Stimulated activated CD8-positive, alpha-beta memory T cell treated with anti-CD3 and anti-CD28 coated beads, Interleukin-15, amount 100 ng/mL, for 48 hours (primary cell): ENCODE data around the gene APOL3.
A peak's percentile ranks its signal among the peaks of the same experiment; 100 is the strongest.
"Not testable (repeated sequence)": the region's sequence is repeated elsewhere in the genome, so short reads cannot be mapped to it uniquely, and the experiment has no call there.

Experiments
- DNase-seq, 2 donors: peaks; one replicate each; pipeline ENCODE4 v3.0.0-alpha.2; 2020; ENCODE audit warnings: low read depth in 2 of 2

The APOL3 gene

DNA sequence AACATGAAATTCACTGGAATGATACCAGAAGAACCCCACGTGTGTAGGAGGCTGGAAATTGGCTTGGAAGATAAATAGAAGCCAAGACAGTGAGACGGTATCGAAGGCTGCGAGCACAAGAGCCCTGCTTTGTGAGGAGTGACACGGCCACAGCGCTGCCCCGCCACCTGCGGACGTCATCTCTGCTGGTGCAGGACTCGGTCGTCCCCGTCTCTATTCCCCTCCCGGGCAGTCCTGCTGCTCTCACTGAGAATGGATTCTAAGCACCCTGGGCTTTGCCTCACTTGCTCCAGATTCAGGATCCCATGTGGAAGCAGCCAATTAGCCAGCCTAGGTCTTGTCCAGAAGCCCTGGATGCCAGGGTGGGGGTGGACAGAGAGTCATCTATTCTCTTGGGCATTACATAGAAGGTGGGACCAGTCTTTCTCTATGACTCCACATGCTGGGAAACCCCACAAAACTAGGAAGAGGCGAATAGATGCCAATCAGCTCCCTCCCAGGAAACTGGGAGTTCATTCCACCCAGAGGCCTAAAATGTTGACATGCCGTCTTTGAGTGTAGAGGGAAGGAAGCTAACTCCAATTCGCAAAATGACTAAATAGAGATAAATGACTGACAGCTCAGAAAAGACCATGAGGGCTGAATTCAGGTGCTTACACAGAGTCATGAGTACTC lies 25.1 kb downstream of the APOL3 start:
- DNase-seq: no peak

DNA sequence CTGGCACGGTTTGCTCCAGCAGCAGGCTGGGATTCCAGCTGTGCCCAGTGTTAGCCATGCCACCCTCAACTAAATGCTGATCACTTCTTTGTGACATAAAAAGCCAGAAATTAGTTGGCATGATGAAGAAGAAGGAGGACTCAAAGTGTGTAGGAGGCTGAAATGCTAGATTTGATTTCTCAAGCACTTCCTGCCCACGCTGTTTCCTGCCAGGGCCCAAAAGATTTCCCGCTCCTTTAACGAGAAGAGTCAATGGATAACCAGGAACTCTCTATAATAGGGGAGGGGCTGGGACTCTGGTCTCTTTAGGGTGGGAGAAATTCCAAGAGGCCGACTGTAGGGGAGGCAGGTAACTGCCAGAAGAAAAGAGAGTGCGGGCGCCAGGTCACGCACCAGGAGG lies 26.4 kb downstream of the APOL3 start:
- DNase-seq: no peak

GRCh38 chr22:36131907-36132306 lies 28.6 kb downstream of the APOL3 start:
- no peak for DNase-seq

GRCh38 chr22:36129486-36130388 lies 30.8 kb downstream of the APOL3 start:
- DNase-seq: no peak

DNA sequence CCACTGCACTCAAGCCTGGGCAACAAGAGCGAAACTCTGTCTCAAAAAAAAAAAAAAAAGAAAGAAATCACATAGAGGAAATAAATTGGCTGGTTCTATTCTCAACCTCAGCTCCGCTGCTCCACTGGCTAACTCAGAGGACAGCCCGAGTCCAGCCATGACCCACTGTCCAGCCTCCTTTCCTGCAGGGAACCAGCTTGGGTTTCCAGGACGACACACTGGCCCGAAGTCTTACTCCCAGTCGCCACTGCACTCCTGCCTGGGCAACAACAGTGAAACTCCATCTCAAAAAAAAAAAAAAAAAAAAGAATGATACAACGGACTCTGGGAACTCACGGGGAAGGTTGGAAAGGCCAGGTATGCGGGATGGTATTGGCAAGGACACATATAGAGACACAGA lies 31.5 kb downstream of the APOL3 start:
- no peak for DNase-seq

GRCh38 chr22:36125994-36126531 lies 34.5 kb downstream of the APOL3 start:
- no peak for DNase-seq

DNA sequence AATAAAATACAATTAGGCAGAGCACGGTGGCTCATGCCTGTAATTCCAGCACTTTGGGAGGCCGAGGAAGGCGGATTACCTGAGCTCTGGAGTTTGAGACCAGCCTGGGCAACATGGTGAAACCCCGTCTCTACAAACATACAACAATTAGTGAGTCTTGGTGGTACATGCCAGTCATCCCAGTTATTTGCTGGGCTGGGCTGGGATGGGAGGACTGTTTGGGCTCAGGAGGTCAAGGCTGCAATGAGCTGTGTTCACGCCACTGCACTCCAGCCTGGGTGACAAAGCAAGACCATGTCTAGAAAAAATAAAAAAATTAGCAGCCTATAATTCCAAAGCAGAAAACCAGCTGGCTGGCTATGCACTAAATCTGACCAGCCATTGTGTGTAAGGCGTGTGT lies 35.1 kb downstream of the APOL3 start:
- no peak for DNase-seq

GRCh38 chr22:36124666-36125065 lies 35.9 kb downstream of the APOL3 start:
- no peak for DNase-seq

DNA sequence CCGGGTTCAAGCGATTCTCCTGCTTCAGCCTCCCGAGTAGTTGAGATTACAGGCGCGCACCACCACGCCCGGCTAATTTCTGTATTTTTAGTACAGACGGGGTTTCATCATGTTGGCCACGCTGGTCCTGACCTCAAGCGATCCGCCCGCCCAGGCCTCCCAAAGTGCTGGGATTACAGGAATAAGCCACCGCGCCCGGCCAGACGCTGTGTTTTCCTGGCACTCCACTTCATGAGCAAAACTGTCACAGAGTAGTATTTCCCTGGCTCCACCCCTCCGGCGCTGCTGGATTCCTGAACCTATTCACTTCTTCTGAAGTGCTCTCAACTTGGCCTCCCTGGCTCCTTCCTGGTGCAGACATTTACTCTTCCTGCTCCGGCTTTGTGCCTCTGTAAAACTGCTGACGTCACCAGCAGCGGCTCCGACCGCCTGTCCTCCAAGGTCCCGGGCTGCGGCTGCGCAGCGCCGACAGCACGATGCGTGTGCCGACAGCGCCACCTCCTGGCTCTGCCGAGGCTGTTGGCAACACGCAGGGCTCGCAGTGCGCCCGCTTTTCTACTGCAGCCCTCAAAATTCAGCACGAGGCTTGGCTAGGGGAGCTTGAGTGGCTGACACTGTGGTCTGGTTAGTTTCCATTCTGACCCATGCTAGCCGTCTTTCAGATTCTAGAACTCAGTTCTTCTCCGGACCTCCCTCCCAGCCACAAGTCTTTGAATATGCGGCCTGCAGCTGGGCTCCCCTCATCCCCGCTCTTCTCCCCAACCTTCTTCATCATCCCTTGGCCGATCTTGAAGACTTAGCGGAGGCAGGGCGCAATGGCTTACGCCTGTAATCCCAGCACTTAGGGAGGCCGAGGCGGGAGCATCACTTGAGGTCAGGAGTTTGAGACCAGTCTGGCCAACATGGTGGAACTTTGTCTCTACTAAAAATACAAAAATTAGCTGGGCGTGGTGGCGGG lies 36.6 kb downstream of the APOL3 start:
- DNase-seq: peak; percentile 85 to 88

GRCh38 chr22:36120621-36121351 lies 39.8 kb downstream of the APOL3 start:
- DNase-seq: not testable (repeated sequence)

DNA sequence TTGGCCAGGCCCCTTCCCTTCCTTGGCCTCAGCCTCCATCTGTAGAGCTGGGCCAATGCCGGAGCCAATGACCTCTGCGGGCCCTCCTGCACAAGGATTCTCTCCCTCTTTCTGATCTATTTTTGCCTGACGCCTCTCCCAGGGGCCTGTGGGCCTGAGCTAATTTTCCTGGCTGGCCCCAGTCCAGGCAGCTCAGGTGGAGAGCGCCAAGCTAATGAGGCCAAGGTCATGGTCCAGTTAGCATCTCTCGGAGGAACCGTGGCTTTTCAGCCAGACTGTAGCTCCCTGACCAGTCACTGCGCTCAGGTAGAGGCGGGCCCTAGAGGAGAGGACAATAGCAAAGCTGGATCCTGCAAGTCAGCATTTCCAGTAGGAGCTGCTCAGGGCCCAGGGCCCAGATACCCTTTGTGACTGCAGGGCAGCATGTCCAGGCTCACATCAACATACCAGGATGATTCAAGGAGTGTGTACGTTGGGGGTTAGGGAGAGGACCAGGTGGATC lies 43.5 kb downstream of the APOL3 start:
- no peak for DNase-seq

DNA sequence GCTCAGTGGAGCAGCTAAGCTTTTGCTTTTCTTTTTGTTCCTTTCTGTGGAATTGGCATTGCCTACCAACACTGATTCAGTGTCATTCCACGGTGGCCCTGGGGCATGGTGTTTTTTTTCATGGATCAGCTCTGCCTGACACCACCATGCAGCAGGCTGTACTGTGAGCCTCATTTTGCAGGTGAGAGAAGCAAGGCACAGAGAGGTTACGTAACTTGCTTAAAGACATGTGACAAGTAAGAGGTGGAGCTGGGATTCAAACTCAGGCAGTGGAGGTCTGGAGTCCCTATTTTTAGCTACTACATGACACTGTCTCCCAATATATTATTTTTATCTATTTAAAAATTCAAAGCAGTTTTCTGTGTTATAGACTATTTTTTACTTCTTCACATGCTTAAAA lies 44.4 kb downstream of the APOL3 start:
- DNase-seq: no peak

DNA sequence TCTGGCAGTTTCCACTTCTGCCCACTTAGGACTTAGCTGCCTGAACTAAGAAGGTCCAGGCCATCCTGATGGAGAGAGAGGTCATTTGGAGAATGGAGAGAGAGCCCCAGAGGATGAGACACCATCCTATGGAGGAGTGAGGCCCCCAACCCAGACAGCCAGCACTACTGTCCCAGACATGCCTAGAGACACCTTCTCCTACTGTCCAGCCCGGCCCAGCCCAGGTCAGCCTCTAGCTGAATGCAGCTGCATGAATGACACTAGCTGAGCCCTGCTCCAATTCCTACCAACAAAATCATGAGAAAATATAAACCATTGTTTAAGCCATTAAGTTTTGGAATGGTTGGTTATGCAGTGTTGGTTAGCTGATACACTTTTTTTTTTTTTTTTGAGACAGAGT lies 47.4 kb downstream of the APOL3 start:
- no peak for DNase-seq

DNA sequence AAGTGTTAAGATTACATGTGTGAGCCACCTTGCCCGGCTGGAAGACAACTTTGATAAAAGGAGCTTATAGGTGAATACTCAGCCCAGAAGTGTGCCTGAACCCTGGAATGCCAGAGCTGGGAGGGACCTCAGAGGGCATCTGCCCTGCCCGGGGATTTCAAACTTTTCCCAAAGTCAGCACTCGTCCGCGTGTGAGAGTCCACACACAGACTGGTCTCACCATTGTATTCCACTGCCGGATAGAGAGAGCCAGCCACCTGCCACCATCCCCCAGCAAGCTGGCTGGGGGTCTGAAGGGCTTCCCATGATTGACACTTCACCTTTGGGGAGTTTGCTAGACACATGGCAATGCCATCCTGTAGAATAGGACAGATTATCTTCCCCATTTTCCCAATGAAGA lies 49.2 kb downstream of the APOL3 start:
- DNase-seq: no peak

DNA sequence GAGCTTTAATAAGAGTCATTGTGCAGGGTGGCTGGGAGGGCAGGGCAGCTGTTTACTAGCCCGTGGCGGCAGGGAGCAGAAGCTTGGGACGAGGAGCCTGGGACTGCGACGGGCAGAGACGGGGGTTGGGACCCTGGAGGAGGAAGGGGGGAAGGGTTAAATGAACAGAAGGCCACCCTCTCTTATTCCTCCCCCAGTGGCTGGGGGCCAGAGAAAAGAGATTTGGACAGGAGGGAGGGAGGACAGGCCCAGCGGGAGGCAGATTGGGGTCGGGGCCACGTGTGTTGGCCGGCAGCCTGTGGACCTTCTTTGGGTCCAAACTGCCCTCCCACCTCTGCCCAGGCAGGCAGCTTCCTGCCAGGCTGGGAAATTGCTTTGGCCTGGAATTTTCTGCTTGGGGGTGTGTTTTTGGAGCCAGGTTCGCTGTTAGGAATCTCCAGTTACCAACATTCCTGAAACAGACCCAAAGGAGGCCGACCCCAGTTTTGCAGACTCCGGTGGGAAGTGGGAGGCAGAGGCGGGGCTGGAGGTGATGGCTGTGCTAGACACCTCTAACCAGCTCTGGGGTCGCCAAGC lies 50.2 kb downstream of the APOL3 start:
- DNase-seq: no peak

GRCh38 chr22:36107436-36107835 lies 53.1 kb downstream of the APOL3 start:
- DNase-seq: no peak

DNA sequence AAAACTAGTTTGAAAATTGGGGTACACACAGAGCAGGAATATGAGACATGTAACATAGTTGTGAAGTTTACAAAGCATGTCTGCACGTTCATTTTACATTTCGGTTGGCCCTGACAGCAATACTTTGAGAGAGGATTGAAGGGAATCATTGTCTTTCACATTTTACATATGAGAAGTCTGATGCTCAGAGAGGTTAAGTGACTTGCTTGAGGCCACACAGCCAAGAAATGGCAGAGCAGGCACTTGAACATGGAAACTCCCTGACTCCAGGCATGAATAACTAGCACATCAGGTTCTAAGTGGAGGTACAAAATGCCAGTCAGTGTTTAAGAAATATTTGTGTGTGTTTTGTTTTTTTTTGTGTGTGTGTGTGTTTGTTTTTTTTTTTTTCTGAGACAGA lies 53.6 kb downstream of the APOL3 start:
- DNase-seq: no peak

GRCh38 chr22:36104988-36105387 lies 55.6 kb downstream of the APOL3 start:
- no peak for DNase-seq

- no peak for DNase-seq
Measured at GRCh38 chr22:36104435-36104834, 56.1 kb downstream of the APOL3 start.

DNA sequence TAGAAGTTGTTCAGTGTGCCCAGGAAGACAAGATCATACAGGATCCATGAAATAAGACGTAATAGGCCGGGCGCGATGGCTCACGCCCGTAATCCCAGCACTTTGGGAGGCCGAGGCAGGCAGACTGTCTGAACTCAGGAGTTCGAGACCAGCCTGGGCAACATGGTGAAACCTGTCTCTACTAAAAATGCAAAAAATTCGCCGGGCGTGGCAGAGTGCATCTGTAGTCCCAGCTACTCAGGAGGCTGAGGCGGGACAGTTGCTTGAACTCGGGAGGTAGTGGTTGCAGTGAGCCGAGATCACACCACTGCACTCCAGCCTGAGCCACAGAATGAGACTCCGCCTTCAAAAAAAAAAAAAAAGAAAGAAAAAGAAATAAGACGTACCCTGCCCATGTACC lies 56.7 kb downstream of the APOL3 start:
- no peak for DNase-seq

GRCh38 chr22:36102995-36103394 lies 57.6 kb downstream of the APOL3 start:
- DNase-seq: no peak
